Measurements from ENCODE around the gene ZNF112.
"Not testable (repeated sequence)": the region's sequence is repeated elsewhere in the genome, so short reads cannot be mapped to it uniquely, and the experiment has no call there.

ZNF112 gene

GRCh38 chr19:44356383-44357111 is at the start of gene ZNF112:
TSS of gene ZNF112 (minus strand) at chr19:44356680. CDS start at chr19:44340539, 16,141 bp downstream.
- peak; percentile 78 for DNase-seq (ENCODE audit: low read depth)

GRCh38 chr19:44401139-44402115 is 44.9 kb upstream of the ZNF112 start, which contains the start of gene ZNF285:
TSS of gene ZNF285 (minus strand) at chr19:44401608. CDS start at chr19:44397213, 4,395 bp downstream.
- DNase-seq (ENCODE audit: low read depth), result peak; percentile 94

- not testable (repeated sequence) for DNase-seq (ENCODE audit: low read depth)
Observed at GRCh38 chr19:44389268-44389667, 32.8 kb upstream of the ZNF112 start.

- DNase-seq (ENCODE audit: low read depth), result no peak
Observed at GRCh38 chr19:44374789-44375188, 18.3 kb upstream of the ZNF112 start.

GRCh38 chr19:44371815-44372480 is 15.5 kb upstream of the ZNF112 start:
- DNase-seq (ENCODE audit: low read depth), result no peak

GRCh38 chr19:44367024-44367423 is 10.5 kb upstream of the ZNF112 start:
- no peak for DNase-seq (ENCODE audit: low read depth)

GRCh38 chr19:44346556-44346955 is 9.9 kb downstream of the ZNF112 start:
- DNase-seq (ENCODE audit: low read depth), result no peak

GRCh38 chr19:44345959-44346358 is 10.5 kb downstream of the ZNF112 start:
- no peak for DNase-seq (ENCODE audit: low read depth)

- DNase-seq (ENCODE audit: low read depth), result no peak
Observed at GRCh38 chr19:44344255-44344654, 12.2 kb downstream of the ZNF112 start.

GRCh38 chr19:44341794-44342193 is 14.7 kb downstream of the ZNF112 start:
- no peak for DNase-seq (ENCODE audit: low read depth)

GRCh38 chr19:44334639-44335038 is 21.8 kb downstream of the ZNF112 start:
- not testable (repeated sequence) for DNase-seq (ENCODE audit: low read depth)

GRCh38 chr19:44332145-44332544 is 24.3 kb downstream of the ZNF112 start:
- DNase-seq (ENCODE audit: low read depth), result no peak

GRCh38 chr19:44315883-44316282 is 40.6 kb downstream of the ZNF112 start:
- DNase-seq (ENCODE audit: low read depth), result no peak

GRCh38 chr19:44313231-44313630 is 43.2 kb downstream of the ZNF112 start:
- DNase-seq (ENCODE audit: low read depth), result no peak

GRCh38 chr19:44308011-44308410 is 48.5 kb downstream of the ZNF112 start:
- peak; percentile 5 for DNase-seq (ENCODE audit: low read depth)

GRCh38 chr19:44306283-44306682 is 50.2 kb downstream of the ZNF112 start:
- DNase-seq (ENCODE audit: low read depth), result no peak

- no peak for DNase-seq (ENCODE audit: low read depth)
Observed at GRCh38 chr19:44305457-44305856, 51.0 kb downstream of the ZNF112 start.

GRCh38 chr19:44304659-44305193 is 51.8 kb downstream of the ZNF112 start, which contains the start of gene ZNF235:
TSS of gene ZNF235 (minus strand) at chr19:44305025. CDS start at chr19:44303404, 1,621 bp downstream.
- peak; percentile 95 for DNase-seq (ENCODE audit: low read depth)

GRCh38 chr19:44303976-44304568 is 52.4 kb downstream of the ZNF112 start:
- peak; percentile 32 for DNase-seq (ENCODE audit: low read depth)

- DNase-seq (ENCODE audit: low read depth), result no peak
Observed at GRCh38 chr19:44303320-44303719, 53.2 kb downstream of the ZNF112 start.

- no peak for DNase-seq (ENCODE audit: low read depth)
Observed at GRCh38 chr19:44284968-44285367, 71.5 kb downstream of the ZNF112 start.
